Vagina (tissue), 2 donors: ENCODE measurements around the gene HECW1.

Experiments used
- POLR2A ChIP-seq, 2 donors: fragments of 450-650 bp; IDR thresholded peaks; one replicate each; pipeline ENCODE4 v1.6.1; 2017; ENCODE audit warnings: antibody characterized with exemption in 2 of 2, mild to moderate bottlenecking in 2 of 2, moderate library complexity in 2 of 2
- POLR2AphosphoS5 ChIP-seq, 2 donors: sonication (generic); formaldehyde crosslinking; IDR thresholded peaks; one replicate each; pipeline ENCODE4 v1.9.0; 2017; ENCODE audit warnings: antibody characterized with exemption in 2 of 2, mild to moderate bottlenecking in 2 of 2, low read depth in 1 of 2; ENCODE audit not compliant: insufficient read depth in 1 of 2
- TF ChIP-seq, protein P1 (sequence below), 3 experiments: fragments of 450-650 bp in 2 of 3; fragments of 200-600 bp in 1 of 3; sonication (generic) in 1 of 3; IDR thresholded peaks; one replicate each; pipeline ENCODE4 v1.5.1; 2017 to 2019; ENCODE audit warnings: antibody characterized with exemption in 3 of 3, mild to moderate bottlenecking in 2 of 3, moderate library complexity in 2 of 3

GRCh38 chr7:43077285-43077684, 35.2 kb upstream of the HECW1 start:
- TF ChIP-seq POLR2A (IDR thresholded peaks at IDR 0.05) (no peak), POLR2AphosphoS5 (IDR thresholded peaks at IDR 0.05; ENCODE audit: insufficient read depth in 1 of 2, low read depth in 1 of 2) (no peak)
- TF ChIP-seq, protein P1, sequence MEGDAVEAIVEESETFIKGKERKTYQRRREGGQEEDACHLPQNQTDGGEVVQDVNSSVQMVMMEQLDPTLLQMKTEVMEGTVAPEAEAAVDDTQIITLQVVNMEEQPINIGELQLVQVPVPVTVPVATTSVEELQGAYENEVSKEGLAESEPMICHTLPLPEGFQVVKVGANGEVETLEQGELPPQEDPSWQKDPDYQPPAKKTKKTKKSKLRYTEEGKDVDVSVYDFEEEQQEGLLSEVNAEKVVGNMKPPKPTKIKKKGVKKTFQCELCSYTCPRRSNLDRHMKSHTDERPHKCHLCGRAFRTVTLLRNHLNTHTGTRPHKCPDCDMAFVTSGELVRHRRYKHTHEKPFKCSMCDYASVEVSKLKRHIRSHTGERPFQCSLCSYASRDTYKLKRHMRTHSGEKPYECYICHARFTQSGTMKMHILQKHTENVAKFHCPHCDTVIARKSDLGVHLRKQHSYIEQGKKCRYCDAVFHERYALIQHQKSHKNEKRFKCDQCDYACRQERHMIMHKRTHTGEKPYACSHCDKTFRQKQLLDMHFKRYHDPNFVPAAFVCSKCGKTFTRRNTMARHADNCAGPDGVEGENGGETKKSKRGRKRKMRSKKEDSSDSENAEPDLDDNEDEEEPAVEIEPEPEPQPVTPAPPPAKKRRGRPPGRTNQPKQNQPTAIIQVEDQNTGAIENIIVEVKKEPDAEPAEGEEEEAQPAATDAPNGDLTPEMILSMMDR (IDR thresholded peaks at IDR 0.05): no peak
